Activated naive CD8-positive, alpha-beta T cell (primary cell): ENCODE data around the gene TK2.
A peak's percentile ranks its signal among the peaks of the same experiment; 100 is the strongest.

Experiments used
- H3K27ac Mint-ChIP-seq: one replicate; pipeline ENCODE4 v1.8.0; 2021; ENCODE audit warnings: mixed read lengths
- H3K27me3 Mint-ChIP-seq: one replicate; pipeline ENCODE4 v1.8.0; 2021; ENCODE audit warnings: mixed read lengths
- H3K36me3 Mint-ChIP-seq: one replicate; pipeline ENCODE4 v1.8.0; 2021; ENCODE audit warnings: mixed read lengths
- H3K4me1 Mint-ChIP-seq: one replicate; pipeline ENCODE4 v1.8.0; 2021; ENCODE audit warnings: low read depth, mixed read lengths
- H3K4me3 Mint-ChIP-seq: one replicate; pipeline ENCODE4 v1.8.0; 2021; ENCODE audit warnings: mild to moderate bottlenecking, mixed read lengths
- H3K9me3 Mint-ChIP-seq: one replicate; pipeline ENCODE4 v1.8.0; 2021; ENCODE audit warnings: low read depth, mixed read lengths

The TK2 gene

GRCh38 chr16:66562409-66562808 is 12.5 kb upstream of the TK2 start:
- Mint-ChIP-seq H3K27ac (peak overlapping the region; percentile 41), H3K36me3 (peaks cover 4% of the 10 kb centered on the region), H3K27me3 (no peaks in the 10 kb centered on the region), H3K9me3 (no peaks in the 10 kb centered on the region), H3K4me1 (peaks cover 44% of the 10 kb centered on the region), H3K4me3 (no peak overlapping the region)

- Mint-ChIP-seq H3K27me3 (no peaks in the 10 kb centered on the region), H3K4me1 (peaks cover 44% of the 10 kb centered on the region), H3K27ac (peak overlapping the region; percentile 89), H3K4me3 (peak overlapping the region; percentile 12), H3K36me3 (no peaks in the 10 kb centered on the region), H3K9me3 (no peaks in the 10 kb centered on the region)
Observed at GRCh38 chr16:66561381-66562080, 11.6 kb upstream of the TK2 start.

- Mint-ChIP-seq H3K27ac (peak overlapping the region; percentile 47), H3K4me1 (peaks cover 58% of the 10 kb centered on the region), H3K9me3 (no peaks in the 10 kb centered on the region), H3K27me3 (no peaks in the 10 kb centered on the region), H3K36me3 (no peaks in the 10 kb centered on the region), H3K4me3 (no peak overlapping the region)
Observed at GRCh38 chr16:66560107-66560506, 10.2 kb upstream of the TK2 start.

GRCh38 chr16:66554495-66554894 is 4.6 kb upstream of the TK2 start:
- peaks cover 68% of the 10 kb centered on the region for H3K4me1 Mint-ChIP-seq
- H3K9me3 Mint-ChIP-seq, result no peaks in the 10 kb centered on the region
- H3K27ac Mint-ChIP-seq, result peak overlapping the region; percentile 47
- H3K27me3 Mint-ChIP-seq, result no peaks in the 10 kb centered on the region
- no peaks in the 10 kb centered on the region for H3K36me3 Mint-ChIP-seq
- peak overlapping the region; percentile 96 for H3K4me3 Mint-ChIP-seq

GRCh38 chr16:66554021-66554420 is 4.1 kb upstream of the TK2 start:
- no peaks in the 10 kb centered on the region for H3K27me3 Mint-ChIP-seq
- peak overlapping the region; percentile 96 for H3K4me3 Mint-ChIP-seq
- peak overlapping the region; percentile 99 for H3K27ac Mint-ChIP-seq
- no peaks in the 10 kb centered on the region for H3K36me3 Mint-ChIP-seq
- H3K4me1 Mint-ChIP-seq, result peaks cover 71% of the 10 kb centered on the region
- no peaks in the 10 kb centered on the region for H3K9me3 Mint-ChIP-seq

GRCh38 chr16:66553223-66553622 is 3.3 kb upstream of the TK2 start:
- Mint-ChIP-seq H3K4me1 (peaks cover 78% of the 10 kb centered on the region), H3K36me3 (no peaks in the 10 kb centered on the region), H3K27ac (peak overlapping the region; percentile 99), H3K4me3 (peak overlapping the region; percentile 96), H3K27me3 (no peaks in the 10 kb centered on the region), H3K9me3 (no peaks in the 10 kb centered on the region)

- Mint-ChIP-seq H3K27me3 (no peaks in the 10 kb centered on the region), H3K36me3 (no peaks in the 10 kb centered on the region), H3K9me3 (no peaks in the 10 kb centered on the region), H3K4me3 (peak within 1 kb of the TSS; percentile 96), H3K27ac (peak within 1 kb of the TSS; percentile 99), H3K4me1 (peaks cover 78% of the 10 kb centered on the region)
Observed at GRCh38 chr16:66552286-66553177, 2.6 kb upstream of the TK2 start, which contains the start of gene CKLF. TSS of gene CKLF (plus strand) at chr16:66552576. CDS start at chr16:66552716, 140 bp downstream.

GRCh38 chr16:66551788-66552285 is 1.9 kb upstream of the TK2 start:
- Mint-ChIP-seq H3K4me3 (peak overlapping the region; percentile 96), H3K36me3 (no peaks in the 10 kb centered on the region), H3K27ac (peak overlapping the region; percentile 99), H3K27me3 (no peaks in the 10 kb centered on the region), H3K9me3 (no peaks in the 10 kb centered on the region), H3K4me1 (peaks cover 75% of the 10 kb centered on the region)

GRCh38 chr16:66551348-66551759 is 1.4 kb upstream of the TK2 start:
- H3K4me3 Mint-ChIP-seq, result peak overlapping the region; percentile 96
- no peaks in the 10 kb centered on the region for H3K36me3 Mint-ChIP-seq
- peaks cover 74% of the 10 kb centered on the region for H3K4me1 Mint-ChIP-seq
- H3K27me3 Mint-ChIP-seq, result no peaks in the 10 kb centered on the region
- peak overlapping the region; percentile 99 for H3K27ac Mint-ChIP-seq
- H3K9me3 Mint-ChIP-seq, result no peaks in the 10 kb centered on the region

- Mint-ChIP-seq H3K27ac (peak overlapping the region; percentile 85), H3K9me3 (no peaks in the 10 kb centered on the region), H3K27me3 (no peaks in the 10 kb centered on the region), H3K4me1 (peaks cover 50% of the 10 kb centered on the region), H3K4me3 (peak overlapping the region; percentile 58), H3K36me3 (no peaks in the 10 kb centered on the region)
Observed at GRCh38 chr16:66548868-66549267, 1.1 kb downstream of the TK2 start.

GRCh38 chr16:66548068-66548467 is 1.9 kb downstream of the TK2 start:
- H3K4me3 Mint-ChIP-seq, result no peak overlapping the region
- peaks cover 42% of the 10 kb centered on the region for H3K4me1 Mint-ChIP-seq
- no peaks in the 10 kb centered on the region for H3K27me3 Mint-ChIP-seq
- no peaks in the 10 kb centered on the region for H3K36me3 Mint-ChIP-seq
- H3K27ac Mint-ChIP-seq, result peak overlapping the region; percentile 85
- no peaks in the 10 kb centered on the region for H3K9me3 Mint-ChIP-seq

GRCh38 chr16:66547101-66547989 is 2.6 kb downstream of the TK2 start:
- H3K27ac Mint-ChIP-seq, result no peak overlapping the region
- peaks cover 36% of the 10 kb centered on the region for H3K4me1 Mint-ChIP-seq
- H3K36me3 Mint-ChIP-seq, result no peaks in the 10 kb centered on the region
- H3K9me3 Mint-ChIP-seq, result no peaks in the 10 kb centered on the region
- H3K4me3 Mint-ChIP-seq, result no peak overlapping the region
- H3K27me3 Mint-ChIP-seq, result no peaks in the 10 kb centered on the region

- H3K36me3 Mint-ChIP-seq, result no peaks in the 10 kb centered on the region
- H3K27me3 Mint-ChIP-seq, result no peaks in the 10 kb centered on the region
- no peaks in the 10 kb centered on the region for H3K9me3 Mint-ChIP-seq
- no peak overlapping the region for H3K4me3 Mint-ChIP-seq
- peak overlapping the region; percentile 42 for H3K27ac Mint-ChIP-seq
- H3K4me1 Mint-ChIP-seq, result peaks cover 16% of the 10 kb centered on the region
Observed at GRCh38 chr16:66544016-66544757, 5.7 kb downstream of the TK2 start.

GRCh38 chr16:66543541-66543940 is 6.4 kb downstream of the TK2 start:
- Mint-ChIP-seq H3K9me3 (no peaks in the 10 kb centered on the region), H3K36me3 (no peaks in the 10 kb centered on the region), H3K4me3 (no peak overlapping the region), H3K27me3 (no peaks in the 10 kb centered on the region), H3K4me1 (peaks cover 13% of the 10 kb centered on the region), H3K27ac (no peak overlapping the region)
